ENCODE results near the gene ARID1B. TPM values are rescaled to one million over a fixed set of nuclear protein-coding genes. Genes with fewer than 3 reads are reported as not detected.

ARID1B gene
- total and polyA plus RNA-seq, 7 donors = 8.4 to 115 (median 69.6) TPM

DNA sequence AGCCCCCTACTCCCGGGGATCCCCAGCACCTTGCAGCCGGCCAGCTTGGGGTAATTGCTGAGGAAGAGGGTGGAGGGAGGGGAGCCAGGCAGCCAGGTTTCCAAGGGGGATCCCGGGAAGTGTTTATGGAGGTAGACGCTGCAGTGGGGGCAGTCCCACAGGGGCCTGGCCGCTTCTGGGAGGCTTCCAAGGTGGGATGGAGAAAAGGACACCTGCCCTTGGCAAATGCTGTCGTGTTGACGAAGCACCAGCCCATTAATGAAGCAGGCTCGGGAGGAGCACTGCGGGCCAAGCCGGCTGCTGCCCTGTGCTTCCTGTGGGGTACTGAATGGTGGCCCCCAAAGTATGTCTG, 463.8 kb downstream of the ARID1B start:
- Histone ChIP-seq H3K27ac (peak overlapping the region; percentile 69 to 85 (median 80)), H3K9me3 (no peaks in the 10 kb centered on the region), H3K36me3 (no peaks in the 10 kb centered on the region), H3K4me1 (peaks cover 0 to 59% (median 45%) of the 10 kb centered on the region in 4 donors), H3K4me3 (peak overlapping the region in 1 of 4 donors; percentile 44), H3K27me3 (no peaks in the 10 kb centered on the region)
- TF ChIP-seq EP300 (IDR thresholded peaks at IDR 0.05) = no peak
- no peak for TF ChIP-seq POLR2A (IDR thresholded peaks at IDR 0.05)
- TF ChIP-seq POLR2AphosphoS5 (IDR thresholded peaks at IDR 0.05) = no peak
- TF ChIP-seq, protein P1, sequence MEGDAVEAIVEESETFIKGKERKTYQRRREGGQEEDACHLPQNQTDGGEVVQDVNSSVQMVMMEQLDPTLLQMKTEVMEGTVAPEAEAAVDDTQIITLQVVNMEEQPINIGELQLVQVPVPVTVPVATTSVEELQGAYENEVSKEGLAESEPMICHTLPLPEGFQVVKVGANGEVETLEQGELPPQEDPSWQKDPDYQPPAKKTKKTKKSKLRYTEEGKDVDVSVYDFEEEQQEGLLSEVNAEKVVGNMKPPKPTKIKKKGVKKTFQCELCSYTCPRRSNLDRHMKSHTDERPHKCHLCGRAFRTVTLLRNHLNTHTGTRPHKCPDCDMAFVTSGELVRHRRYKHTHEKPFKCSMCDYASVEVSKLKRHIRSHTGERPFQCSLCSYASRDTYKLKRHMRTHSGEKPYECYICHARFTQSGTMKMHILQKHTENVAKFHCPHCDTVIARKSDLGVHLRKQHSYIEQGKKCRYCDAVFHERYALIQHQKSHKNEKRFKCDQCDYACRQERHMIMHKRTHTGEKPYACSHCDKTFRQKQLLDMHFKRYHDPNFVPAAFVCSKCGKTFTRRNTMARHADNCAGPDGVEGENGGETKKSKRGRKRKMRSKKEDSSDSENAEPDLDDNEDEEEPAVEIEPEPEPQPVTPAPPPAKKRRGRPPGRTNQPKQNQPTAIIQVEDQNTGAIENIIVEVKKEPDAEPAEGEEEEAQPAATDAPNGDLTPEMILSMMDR (IDR thresholded peaks at IDR 0.05) = no peak
- intact Hi-C loops (cut with DNase I) = no loop called here
- WGBS, 2 donors = 48 to 69% methylated on average over 10 of the region's 10 CpGs
- DNase-seq = no peak

DNA sequence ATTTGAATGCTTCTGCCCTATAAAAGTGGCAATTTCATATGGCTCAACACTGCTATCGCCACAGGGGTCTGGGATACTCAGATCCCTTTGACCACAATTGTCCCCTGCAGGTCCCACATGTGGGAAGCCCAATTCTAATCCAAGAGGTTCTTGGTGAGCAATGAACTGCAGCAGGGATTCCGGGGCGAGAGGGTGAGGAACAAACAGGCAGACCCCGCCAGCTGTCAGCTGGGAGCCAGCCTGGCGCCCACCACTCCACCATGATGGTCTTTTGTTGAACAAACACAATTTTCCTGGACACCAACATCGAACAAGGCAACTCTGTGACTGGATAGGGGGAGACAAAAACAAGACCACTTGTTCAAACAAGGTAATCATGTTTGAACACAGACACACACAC, 465.6 kb downstream of the ARID1B start:
- WGBS, 2 donors = 95 to 96% methylated on average over 6 of the region's 6 CpGs
- no peak overlapping the region for H3K4me3 ChIP-seq
- H3K36me3 ChIP-seq = no peaks in the 10 kb centered on the region
- peak overlapping the region in 1 of 4 donors; percentile 85 for H3K27ac ChIP-seq
- intact Hi-C loops (cut with DNase I) = no loop called here
- TF ChIP-seq, protein P1 (IDR thresholded peaks at IDR 0.05) = no peak
- no peak for TF ChIP-seq EP300 (IDR thresholded peaks at IDR 0.05)
- H3K9me3 ChIP-seq = no peaks in the 10 kb centered on the region
- no peaks in the 10 kb centered on the region for H3K27me3 ChIP-seq
- peaks cover 0 to 48% (median 35%) of the 10 kb centered on the region in 4 donors for H3K4me1 ChIP-seq
- DNase-seq = no peak

DNA sequence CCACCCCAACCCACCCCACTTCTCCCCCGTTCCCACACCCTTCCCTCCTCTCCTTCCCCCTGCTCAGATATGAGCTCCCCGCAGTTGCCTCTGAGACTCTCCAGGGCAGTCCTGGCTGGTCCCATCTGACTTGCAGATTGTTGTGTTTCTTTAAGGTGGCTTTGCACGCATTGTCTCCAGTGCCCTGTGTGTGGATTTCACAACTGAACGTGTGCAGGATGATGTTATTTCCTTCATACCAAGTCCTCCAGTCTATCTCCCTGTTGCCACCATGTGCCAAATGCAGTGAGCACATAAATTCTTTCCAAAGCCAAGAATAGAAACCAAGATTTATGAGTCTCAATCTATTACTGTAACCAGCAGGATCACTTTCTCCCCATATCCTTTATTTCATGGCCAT, 467.0 kb downstream of the ARID1B start:
- Histone ChIP-seq H3K36me3 (no peaks in the 10 kb centered on the region), H3K4me1 (peaks cover 0 to 48% (median 34%) of the 10 kb centered on the region in 4 donors), H3K4me3 (no peak overlapping the region), H3K27ac (peak overlapping the region; percentile 31 to 77 (median 72)), H3K27me3 (no peaks in the 10 kb centered on the region), H3K9me3 (no peaks in the 10 kb centered on the region)
- 48 to 58% methylated on average over 4 of the region's 4 CpGs for WGBS, 2 donors
- TF ChIP-seq POLR2A (IDR thresholded peaks at IDR 0.05) (no peak), POLR2AphosphoS5 (IDR thresholded peaks at IDR 0.05) (peak; percentile 38 to 74 (median 54)), EP300 (IDR thresholded peaks at IDR 0.05) (peak in 2 of 4 donors; percentile 11 to 72)
- intact Hi-C loops (cut with DNase I) = no loop called here
- no peak for DNase-seq

DNA sequence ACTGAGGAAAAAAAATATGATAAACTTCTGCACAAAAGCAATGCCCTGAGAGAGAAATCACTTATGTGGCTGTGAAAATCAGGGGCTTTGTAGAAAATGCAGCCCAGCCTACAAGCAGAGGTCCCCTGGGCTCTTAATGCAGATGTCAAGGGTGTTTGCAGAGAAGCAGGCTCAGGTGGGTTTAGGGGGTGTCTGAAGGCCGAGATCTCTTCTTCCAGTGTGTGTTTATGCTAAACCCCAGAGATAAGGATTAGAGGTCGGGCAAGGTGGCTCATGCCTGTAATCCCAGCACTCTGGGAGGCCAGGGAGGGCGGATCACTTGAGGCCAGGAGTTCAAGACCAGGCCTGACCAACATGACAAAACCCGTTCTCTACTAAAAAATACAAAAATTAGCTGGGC, 467.6 kb downstream of the ARID1B start:
- H3K36me3 ChIP-seq = no peaks in the 10 kb centered on the region
- intact Hi-C loops (cut with DNase I) = no loop called here
- TF ChIP-seq, protein P1 (IDR thresholded peaks at IDR 0.05) = no peak
- TF ChIP-seq POLR2AphosphoS5 (IDR thresholded peaks at IDR 0.05) (no peak), EP300 (IDR thresholded peaks at IDR 0.05) (no peak), POLR2A (IDR thresholded peaks at IDR 0.05) (no peak)
- 74 to 76% methylated on average over 4 of the region's 4 CpGs for WGBS, 2 donors
- no peaks in the 10 kb centered on the region for H3K9me3 ChIP-seq
- H3K27ac ChIP-seq = peak overlapping the region in 3 of 4 donors; percentile 70 to 77 (median 75)
- peaks cover 0 to 43% (median 28%) of the 10 kb centered on the region in 4 donors for H3K4me1 ChIP-seq
- H3K27me3 ChIP-seq = no peaks in the 10 kb centered on the region
- no peak overlapping the region for H3K4me3 ChIP-seq
- DNase-seq = no peak

DNA sequence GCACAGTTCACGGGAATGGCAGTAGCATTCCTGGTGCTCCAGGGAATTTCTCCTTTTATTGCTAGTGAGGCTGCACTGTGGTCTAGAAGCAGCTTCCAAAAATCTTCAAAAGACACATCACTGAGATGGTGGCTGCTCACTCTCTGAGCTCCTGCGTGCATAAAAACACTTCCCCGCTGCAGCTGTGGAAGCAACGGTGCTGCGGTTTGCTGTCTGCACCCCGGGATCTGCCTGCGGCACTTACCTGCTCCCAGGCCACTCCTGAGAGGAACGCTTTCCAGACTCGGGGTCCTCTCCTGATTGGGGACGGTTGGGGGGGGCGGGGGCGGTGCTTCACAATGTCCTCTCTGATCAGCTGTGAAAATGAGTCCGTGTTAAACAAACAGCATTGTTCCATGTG, 468.3 kb downstream of the ARID1B start:
- no peak for DNase-seq
- H3K27ac ChIP-seq = peak overlapping the region in 2 of 4 donors; percentile 22 to 75
- no peaks in the 10 kb centered on the region for H3K27me3 ChIP-seq
- intact Hi-C loops (cut with DNase I) = no loop called here
- H3K4me3 ChIP-seq = no peak overlapping the region
- 70 to 80% methylated on average over 13 of the region's 13 CpGs for WGBS, 2 donors
- H3K36me3 ChIP-seq = no peaks in the 10 kb centered on the region
- H3K9me3 ChIP-seq = no peaks in the 10 kb centered on the region
- peaks cover 0 to 36% (median 23%) of the 10 kb centered on the region in 4 donors for H3K4me1 ChIP-seq
- no peak for TF ChIP-seq POLR2A (IDR thresholded peaks at IDR 0.05)
- no peak for TF ChIP-seq POLR2AphosphoS5 (IDR thresholded peaks at IDR 0.05)
- TF ChIP-seq, protein P1 (IDR thresholded peaks at IDR 0.05) = no peak
- TF ChIP-seq EP300 (IDR thresholded peaks at IDR 0.05) = no peak
